Measurements from ENCODE around the gene STK17A.

- TF ChIP-seq EZH2 (IDR thresholded peaks at IDR 0.05; ENCODE audit: borderline replicate concordance, low read depth, low read length, severe bottlenecking) (no peak), CTCF (IDR thresholded peaks at IDR 0.05; ENCODE audit: borderline replicate concordance, extremely low read depth, low read length, poor library complexity, severe bottlenecking) (no peak)
Observed at GRCh38 chr7:43656997-43657396, 74.1 kb downstream of the STK17A start.
